Keratinocyte (primary cell): ENCODE measurements around the gene FOXJ1. TPM values are rescaled to one million over a fixed set of nuclear protein-coding genes. Genes with fewer than 3 reads are reported as not detected.

Experiments used
- DNase-seq: peaks from one replicate; pipeline ENCODE4 v3.0.0-alpha.2; 2011; ENCODE audit warnings: low read depth, missing footprints, low spot score
- FAIRE-seq: peaks from 2 replicates; lab custom pipeline; 2011; peaks lifted over from hg19 to GRCh38; lab: Jason Lieb, UNC
- H2AFZ ChIP-seq: 2 replicates; pipeline ENCODE4 v1.6.0; 2012; ENCODE audit warnings: low read length, control low read depth, inconsistent platforms; ENCODE audit not compliant: control insufficient read depth
- H3K27ac ChIP-seq: 2 replicates; pipeline ENCODE4 v1.5.1; 2011; ENCODE audit warnings: low read length; ENCODE audit not compliant: control insufficient read depth, insufficient read depth
- H3K27me3 ChIP-seq: 3 replicates; pipeline ENCODE4 v1.6.0; 2011; ENCODE audit warnings: low read length; ENCODE audit not compliant: control insufficient read depth, insufficient read depth; ENCODE audit errors: extremely low read depth
- H3K36me3 ChIP-seq, 2 experiments: 2 replicates in 1 of 2; 3 replicates in 1 of 2; pipeline ENCODE4 v1.5.1; 2011; ENCODE audit warnings: low read length in 2 of 2, mild to moderate bottlenecking in 1 of 2; ENCODE audit not compliant: control insufficient read depth in 2 of 2, insufficient read depth in 2 of 2; ENCODE audit errors: extremely low read depth in 1 of 2
- H3K4me1 ChIP-seq: 3 replicates; pipeline ENCODE4 v1.5.1; 2011; ENCODE audit warnings: low read length; ENCODE audit not compliant: control insufficient read depth, insufficient read depth; ENCODE audit errors: extremely low read depth
- H3K4me2 ChIP-seq: 3 replicates; pipeline ENCODE4 v1.6.0; 2011; ENCODE audit warnings: low read depth, low read length; ENCODE audit not compliant: control insufficient read depth, insufficient read depth; ENCODE audit errors: extremely low read depth
- H3K4me3 ChIP-seq, 3 experiments: fragments of 200-600 bp in 1 of 3; sonication (generic) in 1 of 3; 2 replicates in 2 of 3; 3 replicates in 1 of 3; pipeline ENCODE4 v1.5.1; 2011 to 2016; ENCODE audit warnings: low read length in 3 of 3, mild to moderate bottlenecking in 3 of 3, control low read depth in 2 of 3, inconsistent platforms in 1 of 3, low read depth in 1 of 3, mixed read lengths in 1 of 3, mixed run types in 1 of 3, moderate library complexity in 1 of 3; ENCODE audit not compliant: control insufficient read depth in 2 of 3, insufficient read depth in 2 of 3; ENCODE audit errors: extremely low read depth in 1 of 3
- H3K79me2 ChIP-seq: 2 replicates; pipeline ENCODE4 v1.6.0; 2012; ENCODE audit warnings: low read length; ENCODE audit not compliant: control insufficient read depth, insufficient read depth
- H3K9ac ChIP-seq: 3 replicates; pipeline ENCODE4 v1.6.0; 2011; ENCODE audit warnings: low read length; ENCODE audit not compliant: control insufficient read depth, insufficient read depth; ENCODE audit errors: extremely low read depth
- H3K9me1 ChIP-seq: 3 replicates; pipeline ENCODE4 v1.6.0; 2011; ENCODE audit warnings: low read length; ENCODE audit not compliant: control insufficient read depth, insufficient read depth; ENCODE audit errors: extremely low read depth
- H3K9me3 ChIP-seq: 2 replicates; pipeline ENCODE4 v1.5.1; 2012; ENCODE audit warnings: low read depth, low read length; ENCODE audit not compliant: control insufficient read depth
- H4K20me1 ChIP-seq: 3 replicates; pipeline ENCODE4 v1.6.0; 2011; ENCODE audit warnings: low read length; ENCODE audit not compliant: control insufficient read depth, insufficient read depth; ENCODE audit errors: extremely low read depth
- EZH2 ChIP-seq: IDR thresholded peaks from one replicate; pipeline ENCODE4 v1.6.1; 2012; ENCODE audit warnings: inconsistent platforms, mild to moderate bottlenecking, low read length, moderate library complexity
- dilution Hi-C: fragments of 300-500 bp; cut with MboI; formaldehyde crosslinking; loops from one replicate; pipeline ENCODE4 v1.7.0; 2020; ENCODE audit warnings: low sequenced_read_pairs; ENCODE audit not compliant: extremely low pct_ligation_motif_present
- polyA plus RNA-seq, 5 experiments: library from polyadenylated mRNA; depleted of rRNA in 3 of 5; stranded (reverse) in 3 of 5; stranded (forward) in 1 of 5; unstranded in 1 of 5; fragments of >200 nt; gene quantifications; 1 replicate in 1 of 5; 2 replicates in 3 of 5; 3 replicates in 1 of 5; pipeline versions ENCODE4 v1.2.1 to v1.2.3, GENCODE V29; 2011 to 2012; ENCODE audit warnings: missing spikeins in 2 of 5, low read depth in 1 of 5, low replicate concordance in 1 of 5
- TF ChIP-seq, protein P1 (sequence below), 3 experiments: IDR thresholded peaks in 1 of 3; conservative IDR thresholded peaks in 1 of 3; optimal IDR thresholded peaks in 1 of 3; 2 replicates in 2 of 3; 3 replicates in 1 of 3; pipeline versions ENCODE3 to v1.5.1; 2011; ENCODE audit warnings: low read length in 3 of 3, mild to moderate bottlenecking in 3 of 3, moderate library complexity in 2 of 3, control low read depth in 1 of 3, inconsistent platforms in 1 of 3; ENCODE audit not compliant: insufficient read depth in 2 of 3; ENCODE audit errors: extremely low read depth in 1 of 3

Gene FOXJ1
- polyA plus RNA-seq, 1 donor (not counting 4 experiments of a cell fraction or from before 2014, with no cell fraction given): 0.03 TPM

DNA sequence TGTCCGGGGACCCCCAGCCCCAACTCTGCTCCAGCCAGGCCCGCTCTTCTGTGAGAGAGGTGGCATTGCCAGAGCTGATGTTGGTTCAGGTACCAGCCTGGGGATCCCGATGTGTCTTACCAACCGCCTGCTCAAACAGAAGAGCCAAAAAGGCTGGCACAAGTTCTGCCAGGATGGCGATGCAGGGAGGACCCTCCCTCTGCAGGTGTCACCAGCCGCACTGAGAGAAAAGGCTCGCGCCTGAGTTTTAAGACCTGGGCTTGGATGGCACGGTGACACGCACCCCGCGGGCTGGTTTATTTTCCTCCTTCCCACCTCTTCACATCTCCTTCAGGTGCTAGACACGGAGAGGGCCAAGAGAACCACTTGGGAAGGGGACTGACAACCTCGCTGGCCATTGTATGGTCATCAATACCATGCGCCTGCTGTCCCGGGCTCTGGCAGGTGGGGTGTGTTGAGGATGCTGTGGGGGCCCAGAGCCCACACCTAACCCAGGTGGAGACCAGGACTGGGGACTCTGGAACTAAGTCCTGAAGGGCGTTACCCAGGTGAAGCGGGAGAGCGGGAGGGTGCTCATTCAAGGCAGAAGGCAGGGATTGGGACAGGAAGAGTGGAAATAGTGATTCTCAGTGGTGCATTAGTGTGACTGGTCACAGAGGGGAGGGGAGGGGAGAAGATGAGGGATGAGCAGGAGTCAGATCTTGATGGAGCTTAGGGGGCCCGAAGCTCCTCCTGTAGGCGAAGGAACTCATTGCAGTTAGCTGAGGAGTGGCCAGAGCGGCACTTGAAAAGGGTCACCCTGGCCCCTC is 16.3 kb downstream of the FOXJ1 start:
- H3K36me3 ChIP-seq: no peaks in the 10 kb centered on the region
- no peaks in the 10 kb centered on the region for H3K9me1 ChIP-seq
- DNase-seq (no peak), FAIRE-seq (no peak)
- no peaks in the 10 kb centered on the region for H3K9me3 ChIP-seq
- dilution Hi-C loops: no loop called here
- H2AFZ ChIP-seq: no peak overlapping the region
- H3K27ac ChIP-seq: no peak overlapping the region
- H3K4me1 ChIP-seq: peaks cover 3% of the 10 kb centered on the region
- no peak overlapping the region for H3K4me2 ChIP-seq
- H3K4me3 ChIP-seq: no peak overlapping the region
- H3K27me3 ChIP-seq: peaks cover 5% of the 10 kb centered on the region
- H3K79me2 ChIP-seq: no peaks in the 10 kb centered on the region
- no peak overlapping the region for H3K9ac ChIP-seq
- TF ChIP-seq, protein P1, sequence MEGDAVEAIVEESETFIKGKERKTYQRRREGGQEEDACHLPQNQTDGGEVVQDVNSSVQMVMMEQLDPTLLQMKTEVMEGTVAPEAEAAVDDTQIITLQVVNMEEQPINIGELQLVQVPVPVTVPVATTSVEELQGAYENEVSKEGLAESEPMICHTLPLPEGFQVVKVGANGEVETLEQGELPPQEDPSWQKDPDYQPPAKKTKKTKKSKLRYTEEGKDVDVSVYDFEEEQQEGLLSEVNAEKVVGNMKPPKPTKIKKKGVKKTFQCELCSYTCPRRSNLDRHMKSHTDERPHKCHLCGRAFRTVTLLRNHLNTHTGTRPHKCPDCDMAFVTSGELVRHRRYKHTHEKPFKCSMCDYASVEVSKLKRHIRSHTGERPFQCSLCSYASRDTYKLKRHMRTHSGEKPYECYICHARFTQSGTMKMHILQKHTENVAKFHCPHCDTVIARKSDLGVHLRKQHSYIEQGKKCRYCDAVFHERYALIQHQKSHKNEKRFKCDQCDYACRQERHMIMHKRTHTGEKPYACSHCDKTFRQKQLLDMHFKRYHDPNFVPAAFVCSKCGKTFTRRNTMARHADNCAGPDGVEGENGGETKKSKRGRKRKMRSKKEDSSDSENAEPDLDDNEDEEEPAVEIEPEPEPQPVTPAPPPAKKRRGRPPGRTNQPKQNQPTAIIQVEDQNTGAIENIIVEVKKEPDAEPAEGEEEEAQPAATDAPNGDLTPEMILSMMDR (optimal IDR thresholded peaks at IDR 0.05 in 1 of 3, IDR thresholded peaks at IDR 0.05 in 1 of 3, conservative IDR thresholded peaks at IDR 0.05 in 1 of 3; ENCODE audit: extremely low read depth in 1 of 3, insufficient read depth in 2 of 3, low read length in 3 of 3): peak; percentile 20 to 39 (median 22)
- no peak for TF ChIP-seq EZH2
- H4K20me1 ChIP-seq: no peaks in the 10 kb centered on the region

DNA sequence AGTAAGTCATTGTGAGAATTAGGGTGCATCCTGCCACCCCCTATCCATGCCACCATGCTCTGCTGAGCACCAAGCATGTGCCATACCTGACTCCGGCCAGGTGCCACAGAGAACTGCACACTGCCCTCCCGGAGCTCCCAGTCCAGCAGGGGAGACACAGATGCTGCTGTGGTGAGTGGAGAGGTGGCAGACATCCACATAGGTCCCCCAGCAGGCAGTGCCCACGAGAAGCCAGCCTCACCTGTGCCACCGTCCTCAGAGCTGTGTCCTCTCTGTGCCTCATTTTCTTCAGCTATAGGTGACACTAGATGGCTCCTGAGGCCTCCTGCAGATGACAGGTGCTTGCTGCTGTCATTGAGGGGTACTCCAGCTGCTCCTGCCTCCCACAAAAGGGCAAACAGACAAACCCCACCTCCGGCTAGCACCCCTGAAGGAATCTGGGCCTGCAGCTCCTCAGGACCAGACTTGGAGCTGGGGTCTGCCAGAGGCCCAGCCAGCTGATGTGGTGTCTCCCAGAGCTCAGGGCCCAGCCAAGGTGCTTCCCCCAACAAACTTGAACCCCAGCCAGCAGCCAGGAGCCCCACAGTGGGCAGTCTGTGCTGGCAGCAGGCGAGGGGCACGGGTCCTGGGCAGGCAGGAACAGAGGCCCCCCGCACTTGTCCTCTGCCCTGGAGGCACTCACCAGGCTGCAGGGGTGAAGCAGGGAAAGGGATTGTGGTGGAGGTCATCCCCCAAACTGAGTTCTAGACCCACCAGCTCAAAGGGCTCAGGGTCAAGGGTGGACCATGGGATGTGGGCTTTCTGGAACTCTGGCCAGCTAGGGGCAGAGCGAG is 17.1 kb downstream of the FOXJ1 start:
- FAIRE-seq (no peak), DNase-seq (no peak)
- H3K9me3 ChIP-seq: no peaks in the 10 kb centered on the region
- no peak overlapping the region for H3K27ac ChIP-seq
- H3K4me3 ChIP-seq: no peak overlapping the region
- no peak overlapping the region for H2AFZ ChIP-seq
- no peaks in the 10 kb centered on the region for H3K36me3 ChIP-seq
- H3K4me2 ChIP-seq: no peak overlapping the region
- H3K9me1 ChIP-seq: no peaks in the 10 kb centered on the region
- H3K79me2 ChIP-seq: no peaks in the 10 kb centered on the region
- peaks cover 3% of the 10 kb centered on the region for H3K4me1 ChIP-seq
- dilution Hi-C loops: no loop called here
- no peaks in the 10 kb centered on the region for H4K20me1 ChIP-seq
- no peak for TF ChIP-seq EZH2
- TF ChIP-seq, protein P1 (optimal IDR thresholded peaks at IDR 0.05 in 1 of 3, IDR thresholded peaks at IDR 0.05 in 1 of 3, conservative IDR thresholded peaks at IDR 0.05 in 1 of 3; ENCODE audit: extremely low read depth in 1 of 3, insufficient read depth in 2 of 3, low read length in 3 of 3): no peak
- no peak overlapping the region for H3K9ac ChIP-seq
- peaks cover 5% of the 10 kb centered on the region for H3K27me3 ChIP-seq
